ENCODE measurements around the gene CCZ1.
"Not testable (repeated sequence)": the region's sequence is repeated elsewhere in the genome, so short reads cannot be mapped to it uniquely, and the experiment has no call there.

Gene CCZ1

GRCh38 chr7:5858494-5858893, 40.0 kb upstream of the CCZ1 start:
- not testable (repeated sequence) for DNase-seq (ENCODE audit: low spot score); H3K4me2 ChIP-seq (ENCODE audit: insufficient read depth, low read length, poor library complexity, severe bottlenecking); H3K9me3 ChIP-seq (replicated peaks in 1 of 2; ENCODE audit: control insufficient read depth in 2 of 2, insufficient read depth in 1 of 2, low read depth in 1 of 2, low read length in 2 of 2); H3K4me1 ChIP-seq (ENCODE audit: control insufficient read depth in 2 of 2, insufficient read depth in 1 of 2, low read depth in 1 of 2, low read length in 2 of 2); H2BK5ac ChIP-seq (ENCODE audit: low read length); H2BK15ac ChIP-seq (ENCODE audit: low read length); H3K4ac ChIP-seq (ENCODE audit: low read length); H3K4me3 ChIP-seq (ENCODE audit: low read length in 2 of 2); H4K8ac ChIP-seq (ENCODE audit: low read depth, low read length); H2AK5ac ChIP-seq (ENCODE audit: low read depth, low read length); H3K18ac ChIP-seq (ENCODE audit: low read length); H3K36me3 ChIP-seq (replicated peaks in 1 of 2; ENCODE audit: control insufficient read depth in 2 of 2, insufficient read depth in 2 of 2, low read length in 2 of 2); H2BK12ac ChIP-seq (ENCODE audit: low read length); H3K9ac ChIP-seq (ENCODE audit: low read depth, low read length, poor library complexity); H4K91ac ChIP-seq (ENCODE audit: low read depth, low read length, poor library complexity); H3K27ac ChIP-seq (replicated peaks; ENCODE audit: low read length); H3K79me1 ChIP-seq (ENCODE audit: low read depth, low read length); H3K14ac ChIP-seq (ENCODE audit: low read length); H3K23ac ChIP-seq (ENCODE audit: low read depth, low read length, poor library complexity); H3K27me3 ChIP-seq (ENCODE audit: control insufficient read depth in 3 of 3, insufficient read depth in 3 of 3, low read depth in 1 of 3, low read length in 3 of 3); H2BK120ac ChIP-seq (ENCODE audit: low read depth, low read length); H2AFZ ChIP-seq (ENCODE audit: low read length)
- no CpG with 5 or more reads among the region's 8 CpGs for WGBS, 2 donors (ENCODE audit: extremely low coverage in 2 of 2, insufficient read length in 2 of 2, insufficient replicate concordance in 1 of 2)

DNA sequence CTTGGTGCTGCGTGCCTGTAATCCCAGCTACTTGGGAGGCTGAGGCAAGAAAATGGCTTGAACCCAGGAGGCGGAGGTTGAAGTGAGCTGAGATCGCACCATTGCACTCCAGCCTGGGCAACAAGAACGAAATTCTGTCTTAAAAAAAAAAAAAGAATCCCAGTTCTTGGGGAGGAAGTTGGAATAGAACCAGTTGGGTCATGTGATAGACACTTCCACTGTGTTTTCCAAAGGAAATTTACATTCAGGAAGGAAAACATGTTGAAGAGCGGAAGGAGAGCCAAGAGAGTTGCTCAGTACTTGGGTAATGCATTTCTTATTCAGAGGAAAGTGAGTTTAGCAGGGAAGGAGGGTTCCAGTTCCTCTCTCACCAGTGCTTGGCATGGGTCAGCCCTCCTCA, 37.3 kb upstream of the CCZ1 start:
- not testable (repeated sequence) for H3K23ac ChIP-seq (ENCODE audit: low read depth, low read length, poor library complexity); H3K27ac ChIP-seq (replicated peaks; ENCODE audit: low read length); H4K91ac ChIP-seq (ENCODE audit: low read depth, low read length, poor library complexity); H3K9me3 ChIP-seq (replicated peaks in 1 of 2; ENCODE audit: control insufficient read depth in 2 of 2, insufficient read depth in 1 of 2, low read depth in 1 of 2, low read length in 2 of 2); H3K9ac ChIP-seq (ENCODE audit: low read depth, low read length, poor library complexity); H3K27me3 ChIP-seq (ENCODE audit: control insufficient read depth in 3 of 3, insufficient read depth in 3 of 3, low read depth in 1 of 3, low read length in 3 of 3); H4K8ac ChIP-seq (ENCODE audit: low read depth, low read length); H2AK5ac ChIP-seq (ENCODE audit: low read depth, low read length); DNase-seq (ENCODE audit: low spot score); H3K4me3 ChIP-seq (ENCODE audit: low read length in 2 of 2); H3K4ac ChIP-seq (ENCODE audit: low read length); H3K14ac ChIP-seq (ENCODE audit: low read length); H2BK5ac ChIP-seq (ENCODE audit: low read length); H3K79me1 ChIP-seq (ENCODE audit: low read depth, low read length); H3K36me3 ChIP-seq (replicated peaks in 1 of 2; ENCODE audit: control insufficient read depth in 2 of 2, insufficient read depth in 2 of 2, low read length in 2 of 2); H3K4me2 ChIP-seq (ENCODE audit: insufficient read depth, low read length, poor library complexity, severe bottlenecking); H3K18ac ChIP-seq (ENCODE audit: low read length); H2BK120ac ChIP-seq (ENCODE audit: low read depth, low read length); H2AFZ ChIP-seq (ENCODE audit: low read length); H2BK12ac ChIP-seq (ENCODE audit: low read length); H3K4me1 ChIP-seq (ENCODE audit: control insufficient read depth in 2 of 2, insufficient read depth in 1 of 2, low read depth in 1 of 2, low read length in 2 of 2); H2BK15ac ChIP-seq (ENCODE audit: low read length)
- no CpG with 5 or more reads among the region's 5 CpGs for WGBS, 2 donors (ENCODE audit: extremely low coverage in 2 of 2, insufficient read length in 2 of 2, insufficient replicate concordance in 1 of 2)

GRCh38 chr7:5862753-5863366, 35.7 kb upstream of the CCZ1 start:
- not testable (repeated sequence) for H3K4me1 ChIP-seq (ENCODE audit: control insufficient read depth in 2 of 2, insufficient read depth in 1 of 2, low read depth in 1 of 2, low read length in 2 of 2); H3K36me3 ChIP-seq (replicated peaks in 1 of 2; ENCODE audit: control insufficient read depth in 2 of 2, insufficient read depth in 2 of 2, low read length in 2 of 2); DNase-seq (ENCODE audit: low spot score); H3K4me2 ChIP-seq (ENCODE audit: insufficient read depth, low read length, poor library complexity, severe bottlenecking); H3K9me3 ChIP-seq (replicated peaks in 1 of 2; ENCODE audit: control insufficient read depth in 2 of 2, insufficient read depth in 1 of 2, low read depth in 1 of 2, low read length in 2 of 2); H2BK120ac ChIP-seq (ENCODE audit: low read depth, low read length); H3K27ac ChIP-seq (replicated peaks; ENCODE audit: low read length); H4K91ac ChIP-seq (ENCODE audit: low read depth, low read length, poor library complexity); H3K27me3 ChIP-seq (ENCODE audit: control insufficient read depth in 3 of 3, insufficient read depth in 3 of 3, low read depth in 1 of 3, low read length in 3 of 3); H3K4ac ChIP-seq (ENCODE audit: low read length); H3K79me1 ChIP-seq (ENCODE audit: low read depth, low read length); H2AK5ac ChIP-seq (ENCODE audit: low read depth, low read length); H3K18ac ChIP-seq (ENCODE audit: low read length); H2BK5ac ChIP-seq (ENCODE audit: low read length); H2BK12ac ChIP-seq (ENCODE audit: low read length); H2BK15ac ChIP-seq (ENCODE audit: low read length); H3K9ac ChIP-seq (ENCODE audit: low read depth, low read length, poor library complexity); H3K4me3 ChIP-seq (ENCODE audit: low read length in 2 of 2); H4K8ac ChIP-seq (ENCODE audit: low read depth, low read length); H3K14ac ChIP-seq (ENCODE audit: low read length); H3K23ac ChIP-seq (ENCODE audit: low read depth, low read length, poor library complexity); H2AFZ ChIP-seq (ENCODE audit: low read length)
- WGBS, 2 donors (ENCODE audit: extremely low coverage in 2 of 2, insufficient read length in 2 of 2, insufficient replicate concordance in 1 of 2), result no CpG with 5 or more reads among the region's 5 CpGs

- H2BK120ac ChIP-seq (ENCODE audit: low read depth, low read length); H3K4me1 ChIP-seq (ENCODE audit: control insufficient read depth in 2 of 2, insufficient read depth in 1 of 2, low read depth in 1 of 2, low read length in 2 of 2); H3K18ac ChIP-seq (ENCODE audit: low read length); H3K14ac ChIP-seq (ENCODE audit: low read length); DNase-seq (ENCODE audit: low spot score); H3K4me2 ChIP-seq (ENCODE audit: insufficient read depth, low read length, poor library complexity, severe bottlenecking); H3K9ac ChIP-seq (ENCODE audit: low read depth, low read length, poor library complexity); H2BK12ac ChIP-seq (ENCODE audit: low read length); H3K36me3 ChIP-seq (replicated peaks in 1 of 2; ENCODE audit: control insufficient read depth in 2 of 2, insufficient read depth in 2 of 2, low read length in 2 of 2); H3K4me3 ChIP-seq (ENCODE audit: low read length in 2 of 2); H3K23ac ChIP-seq (ENCODE audit: low read depth, low read length, poor library complexity); H3K4ac ChIP-seq (ENCODE audit: low read length); H4K91ac ChIP-seq (ENCODE audit: low read depth, low read length, poor library complexity); H2AFZ ChIP-seq (ENCODE audit: low read length); H3K9me3 ChIP-seq (replicated peaks in 1 of 2; ENCODE audit: control insufficient read depth in 2 of 2, insufficient read depth in 1 of 2, low read depth in 1 of 2, low read length in 2 of 2); H3K27me3 ChIP-seq (ENCODE audit: control insufficient read depth in 3 of 3, insufficient read depth in 3 of 3, low read depth in 1 of 3, low read length in 3 of 3); H2BK15ac ChIP-seq (ENCODE audit: low read length); H2BK5ac ChIP-seq (ENCODE audit: low read length); H3K79me1 ChIP-seq (ENCODE audit: low read depth, low read length); H4K8ac ChIP-seq (ENCODE audit: low read depth, low read length); H3K27ac ChIP-seq (replicated peaks; ENCODE audit: low read length); H2AK5ac ChIP-seq (ENCODE audit: low read depth, low read length): not testable (repeated sequence)
- WGBS, 2 donors (ENCODE audit: extremely low coverage in 2 of 2, insufficient read length in 2 of 2, insufficient replicate concordance in 1 of 2), result no CpG with 5 or more reads among the region's 9 CpGs
These were observed 33.1 kb upstream of the CCZ1 start for GRCh38 chr7:5865279-5865931.
